ENCODE data around the gene PDE3A. TPM values are rescaled to one million over a fixed set of nuclear protein-coding genes. Genes with fewer than 3 reads are reported as not detected.
"Not testable (repeated sequence)": the region's sequence is repeated elsewhere in the genome, so short reads cannot be mapped to it uniquely, and the experiment has no call there.

Gene PDE3A
- total RNA-seq, 1 experiment from 2014 or later, result 76.3 TPM

DNA sequence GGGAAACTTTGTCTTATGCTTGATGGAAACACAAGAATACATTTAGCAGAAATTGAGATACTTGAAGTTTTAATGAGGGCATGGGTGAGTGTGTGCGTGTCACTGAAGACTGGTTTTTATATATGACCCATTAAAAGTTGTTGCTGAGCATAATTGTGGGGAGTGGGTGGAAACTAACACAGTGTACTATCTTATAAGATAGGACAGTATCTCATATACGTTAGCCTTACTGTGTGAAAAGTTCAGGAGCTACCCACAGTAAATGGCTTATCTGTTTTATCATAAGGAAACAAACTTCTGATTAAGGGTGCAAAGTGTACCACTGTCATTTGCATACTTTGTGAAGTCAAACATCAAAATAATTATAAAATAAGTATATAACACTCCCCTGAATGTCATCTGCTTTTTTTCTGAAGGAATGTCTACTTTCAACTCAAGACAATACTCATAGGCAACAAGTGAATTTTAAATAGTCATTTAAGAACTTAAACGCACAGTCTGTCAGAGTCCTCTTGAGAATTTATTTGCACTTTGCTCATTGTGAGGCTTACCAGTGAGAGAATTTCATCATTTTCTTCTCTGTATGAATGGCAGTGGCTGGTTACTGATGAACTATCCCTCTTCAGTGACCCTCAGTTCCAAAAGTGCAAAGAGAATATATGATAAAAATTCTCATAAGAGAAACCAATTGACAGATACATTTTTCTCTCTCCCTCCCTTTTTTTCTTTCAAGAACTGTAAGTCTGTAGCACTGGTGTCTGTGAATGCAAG, 4.2 kb downstream of the PDE3A start:
- DNase-seq (ENCODE audit: extremely low read depth, low read depth), result no peak

- no peak for DNase-seq (ENCODE audit: extremely low read depth, low read depth)
These were observed 6.5 kb downstream of the PDE3A start for GRCh38 chr12:20374795-20375194.

DNA sequence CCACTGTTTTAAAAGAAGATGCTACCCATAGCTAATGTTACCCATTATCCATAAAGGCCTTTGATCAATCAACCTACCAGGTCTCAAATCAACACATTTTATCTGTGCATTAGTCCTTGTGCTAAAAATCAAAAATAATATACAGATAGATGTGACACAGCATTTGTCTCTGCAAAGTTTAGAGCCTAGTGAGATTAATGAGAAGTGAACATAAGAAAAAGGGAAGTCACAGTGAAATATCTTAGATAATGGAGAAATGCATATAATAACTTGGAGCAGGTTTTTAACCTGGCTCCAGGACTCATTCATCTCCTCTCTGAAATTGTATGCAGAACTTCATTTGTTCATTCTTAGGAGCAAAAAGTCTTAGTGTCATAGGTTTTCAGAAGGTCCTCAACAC, 7.2 kb downstream of the PDE3A start:
- DNase-seq (ENCODE audit: extremely low read depth, low read depth), result no peak

GRCh38 chr12:20376984-20377383, 8.6 kb downstream of the PDE3A start:
- no peak for DNase-seq (ENCODE audit: extremely low read depth, low read depth)

DNA sequence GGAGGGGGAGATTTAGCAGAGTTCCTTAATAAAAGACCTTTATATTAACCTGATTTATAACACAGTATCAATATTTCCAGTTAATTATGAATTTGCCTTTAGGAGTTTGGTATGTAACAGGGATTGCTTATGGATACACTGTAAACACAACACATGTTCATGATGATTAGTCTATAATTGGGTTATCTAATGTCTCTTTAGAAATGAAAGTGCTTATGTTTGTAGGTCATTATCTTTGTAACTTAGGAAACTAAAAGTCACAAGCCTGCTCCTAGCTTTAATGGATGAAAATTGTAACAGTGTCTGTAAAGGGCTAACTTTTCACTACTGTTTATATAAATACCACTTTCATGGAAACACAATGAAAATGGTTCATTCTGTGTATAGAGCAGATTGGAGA, 9.4 kb downstream of the PDE3A start:
- DNase-seq (ENCODE audit: extremely low read depth, low read depth), result no peak

- no peak for DNase-seq (ENCODE audit: extremely low read depth, low read depth)
These were observed 13.8 kb downstream of the PDE3A start for GRCh38 chr12:20382117-20382516.

DNA sequence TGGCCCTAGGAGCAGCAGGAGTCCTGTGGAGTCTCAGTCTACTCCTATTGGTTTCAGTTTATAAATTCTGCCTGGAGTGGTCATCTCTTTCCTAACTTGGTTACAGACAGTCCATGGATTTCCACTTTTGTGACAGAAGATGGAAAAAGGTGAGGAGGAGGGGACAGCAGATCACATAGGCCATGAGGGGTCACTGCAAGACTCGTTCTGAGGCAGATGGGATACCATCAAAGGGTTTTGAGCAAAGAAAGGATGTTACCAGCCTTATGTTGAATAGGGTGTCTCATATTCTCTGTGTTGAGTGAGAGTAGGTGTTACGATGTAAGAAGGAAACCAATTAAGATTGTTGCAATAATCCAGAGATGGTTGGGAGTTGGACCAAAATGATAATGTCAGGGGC, 15.3 kb downstream of the PDE3A start:
- no peak for DNase-seq (ENCODE audit: extremely low read depth, low read depth)

- DNase-seq (ENCODE audit: extremely low read depth, low read depth), result not testable (repeated sequence)
These were observed 16.5 kb downstream of the PDE3A start for GRCh38 chr12:20384836-20385235.

- DNase-seq (ENCODE audit: extremely low read depth, low read depth), result no peak
These were observed 22.5 kb downstream of the PDE3A start for GRCh38 chr12:20390846-20391245.

- DNase-seq (ENCODE audit: extremely low read depth, low read depth), result no peak
These were observed 24.0 kb downstream of the PDE3A start for GRCh38 chr12:20392339-20392738.

DNA sequence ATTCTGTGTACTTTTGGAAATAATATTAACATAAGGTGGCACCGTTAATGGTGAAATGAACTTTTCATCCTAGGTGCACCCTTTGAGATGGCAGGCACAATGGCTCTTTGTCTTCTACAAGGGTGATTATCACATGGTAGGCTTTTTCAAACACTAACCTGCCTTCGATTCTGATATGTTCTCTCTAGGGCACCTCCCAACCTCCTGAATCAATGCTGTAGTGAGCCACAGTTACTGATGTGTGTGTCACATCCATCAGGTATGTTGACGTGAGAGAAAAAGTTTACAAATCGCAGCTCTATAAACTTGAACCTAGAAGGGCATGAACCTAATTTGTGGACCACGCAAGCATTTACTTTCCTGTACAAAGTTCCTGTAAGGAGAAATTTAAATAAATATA, 25.4 kb downstream of the PDE3A start:
- DNase-seq (ENCODE audit: extremely low read depth, low read depth), result no peak

DNA sequence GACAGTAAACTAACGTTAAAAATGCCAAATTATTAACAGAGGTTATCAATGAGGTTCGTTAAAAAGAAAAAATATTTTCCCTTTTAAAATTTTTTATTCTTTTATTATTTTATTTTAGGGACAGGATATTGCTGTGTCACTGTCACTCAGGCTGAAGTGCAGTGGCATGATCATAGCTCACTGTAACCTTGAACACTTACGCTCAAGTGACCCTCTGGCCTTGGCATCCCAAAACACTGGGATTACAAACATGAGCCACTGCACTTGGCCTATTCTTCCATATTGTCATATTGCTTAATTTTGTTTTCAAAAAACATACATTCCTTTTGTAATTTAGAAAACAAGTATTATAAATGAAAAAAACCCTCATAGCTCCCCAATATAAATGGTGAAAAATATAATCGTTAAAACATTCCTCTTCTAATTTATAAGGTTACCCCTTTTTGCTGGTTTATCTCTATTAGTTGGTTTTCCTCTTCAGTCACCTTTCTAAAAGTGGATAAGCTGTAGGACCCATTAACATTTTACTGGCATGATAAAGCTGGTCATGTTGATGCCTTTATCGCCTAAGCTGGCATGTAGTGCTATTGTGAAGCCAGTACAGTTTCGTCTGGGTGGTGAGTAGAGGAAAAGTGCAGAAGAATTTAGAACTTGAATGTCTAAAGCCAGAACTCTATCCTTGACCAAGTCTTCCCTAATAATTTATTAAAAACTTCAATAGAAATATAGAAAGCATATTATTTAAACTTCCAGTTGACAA, 27.6 kb downstream of the PDE3A start:
- no peak for DNase-seq (ENCODE audit: extremely low read depth, low read depth)

DNA sequence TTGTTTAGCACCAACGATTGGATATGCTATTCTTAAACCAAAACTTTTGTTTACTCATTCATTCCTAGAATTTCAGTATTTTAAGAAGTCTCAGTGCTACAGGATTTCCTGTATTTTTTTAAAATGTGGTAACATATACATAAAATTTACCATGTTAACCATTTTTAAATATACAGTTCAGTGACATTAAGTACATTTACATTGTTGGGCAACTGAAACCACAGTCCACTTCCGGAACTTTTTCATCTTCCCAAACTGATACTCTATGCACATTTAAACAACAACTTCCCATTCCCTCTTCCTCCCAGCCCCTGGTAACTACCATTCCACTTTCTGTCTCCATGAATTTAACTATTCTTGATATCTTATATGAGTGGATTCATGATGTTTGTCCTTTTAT, 30.3 kb downstream of the PDE3A start:
- DNase-seq (ENCODE audit: extremely low read depth, low read depth), result no peak

DNA sequence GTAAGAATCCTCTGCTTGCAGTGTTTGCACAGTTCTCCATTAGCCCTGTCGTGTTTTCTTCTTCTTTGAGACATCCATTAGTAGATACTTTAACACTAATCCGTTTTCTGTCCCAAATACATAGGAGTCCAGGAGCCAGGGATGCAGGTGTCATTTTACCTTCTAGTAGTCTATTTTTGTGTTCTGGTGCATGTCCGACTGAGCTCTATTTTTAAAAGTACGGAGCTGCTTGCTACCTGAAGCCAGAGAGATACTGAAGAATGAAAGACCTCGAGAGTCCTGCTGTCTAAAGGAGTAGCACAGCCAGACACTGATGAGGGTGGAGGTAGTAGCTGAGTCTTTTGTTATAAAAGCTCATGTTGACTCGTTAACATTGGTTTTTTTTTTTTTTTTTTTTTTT, 31.7 kb downstream of the PDE3A start:
- no peak for DNase-seq (ENCODE audit: extremely low read depth, low read depth)

- no peak for DNase-seq (ENCODE audit: extremely low read depth, low read depth)
These were observed 34.9 kb downstream of the PDE3A start for GRCh38 chr12:20403230-20403629.

- no peak for DNase-seq (ENCODE audit: extremely low read depth, low read depth)
These were observed 36.4 kb downstream of the PDE3A start for GRCh38 chr12:20404576-20405346.

DNA sequence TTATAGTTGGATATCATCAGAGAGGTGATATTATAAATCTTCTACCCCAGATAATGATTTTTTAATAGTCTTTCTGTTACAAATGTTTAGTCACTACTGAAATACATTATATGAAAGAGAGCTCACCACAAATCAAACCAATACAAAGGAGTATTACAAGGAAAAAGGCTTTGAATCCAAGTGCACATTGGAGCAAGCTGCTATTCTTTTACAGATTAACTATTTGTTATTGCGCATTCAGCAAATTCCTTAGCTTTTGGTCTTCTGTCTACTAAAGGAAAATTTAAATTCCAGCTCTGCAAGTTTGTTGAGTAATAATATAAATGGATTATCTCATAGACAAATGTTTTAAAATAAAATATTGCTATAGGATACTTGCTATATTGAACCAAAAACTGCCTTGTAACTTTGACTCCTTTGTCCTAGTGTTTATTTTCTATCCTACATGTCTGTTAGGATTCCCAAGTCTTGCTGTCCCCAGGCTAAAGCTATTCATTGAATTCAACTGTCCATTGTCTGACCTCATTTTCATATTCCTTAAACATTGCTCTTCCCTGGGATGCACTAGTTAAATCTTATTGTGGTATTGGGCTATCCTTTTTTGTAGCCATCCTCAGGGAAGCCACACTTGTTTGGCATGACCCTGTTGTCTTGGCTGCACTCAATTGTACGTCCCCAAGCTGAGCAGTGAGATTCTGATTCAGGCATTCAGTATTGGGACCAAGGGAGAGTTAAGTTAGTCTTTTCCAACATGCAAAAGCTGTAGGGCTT, 41.5 kb downstream of the PDE3A start:
- DNase-seq (ENCODE audit: extremely low read depth, low read depth), result no peak

- DNase-seq (ENCODE audit: extremely low read depth, low read depth), result no peak
These were observed 42.4 kb downstream of the PDE3A start for GRCh38 chr12:20410734-20411133.

- no peak for DNase-seq (ENCODE audit: extremely low read depth, low read depth)
These were observed 43.0 kb downstream of the PDE3A start for GRCh38 chr12:20411345-20411744.

- no peak for DNase-seq (ENCODE audit: extremely low read depth, low read depth)
These were observed 46.7 kb downstream of the PDE3A start for GRCh38 chr12:20415028-20415427.

DNA sequence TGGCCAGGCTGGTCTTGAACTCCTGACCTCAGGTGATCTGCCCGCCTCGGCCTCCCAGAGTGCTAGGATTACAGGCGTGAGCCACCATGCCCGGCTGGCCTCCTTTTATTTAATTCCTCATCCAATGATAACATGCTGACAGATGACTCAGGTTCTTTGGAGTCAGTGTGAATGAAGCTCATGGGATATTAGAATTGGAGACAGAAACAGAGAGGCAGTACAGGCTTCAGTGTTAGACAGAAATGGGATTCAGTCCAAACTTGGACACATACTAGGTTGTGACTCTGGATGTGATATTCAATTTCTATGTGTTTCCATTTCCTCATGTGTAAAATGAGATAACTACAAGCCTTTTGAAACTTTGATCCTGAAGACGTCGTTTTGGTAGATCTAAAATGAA, 47.3 kb downstream of the PDE3A start:
- DNase-seq (ENCODE audit: extremely low read depth, low read depth), result no peak

Measured in NCI-H460 (cell line).